Activated B cell treated with CpG ODN at 0.5 μM for 24 hours (primary cell): ENCODE measurements around the gene ZNF311. TPM values are rescaled to one million over a fixed set of nuclear protein-coding genes. Genes with fewer than 3 reads are reported as not detected.
A peak's percentile ranks its signal among the peaks of the same experiment; 100 is the strongest.

Experiments used
- ATAC-seq: fragments of 200-7000 bp; cut with Tn5 transposase; one replicate; pipeline ENCODE4 v1.10.0; 2021; ENCODE audit warnings: low read depth, mild to moderate bottlenecking, moderate library complexity
- CTCF ChIA-PET: fragments of 350-600 bp; sonication (Branson Sonifier 250); formaldehyde crosslinking; loops from one replicate; lab custom pipeline; 2021; ENCODE audit warnings: antibody characterized with exemption; lab: Charles Lee
- POLR2A ChIA-PET: fragments of 350-600 bp; sonication (Branson Sonifier 250); formaldehyde crosslinking; loops from one replicate; lab custom pipeline; 2021; ENCODE audit warnings: antibody characterized with exemption; lab: Charles Lee
- DNase-seq: peaks from one replicate; pipeline ENCODE4 v3.0.0; 2022
- H3K27ac Mint-ChIP-seq: one replicate; pipeline ENCODE4 v1.8.0; 2020; ENCODE audit warnings: mixed read lengths
- H3K27me3 Mint-ChIP-seq: one replicate; pipeline ENCODE4 v1.8.0; 2021; ENCODE audit warnings: mixed read lengths
- H3K36me3 Mint-ChIP-seq: one replicate; pipeline ENCODE4 v1.8.0; 2021; ENCODE audit warnings: low read depth, mixed read lengths
- H3K4me1 Mint-ChIP-seq: one replicate; pipeline ENCODE4 v1.8.0; 2021; ENCODE audit warnings: mixed read lengths
- H3K4me3 Mint-ChIP-seq: one replicate; pipeline ENCODE4 v1.8.0; 2020; ENCODE audit warnings: mild to moderate bottlenecking, mixed read lengths
- H3K9me3 Mint-ChIP-seq: one replicate; pipeline ENCODE4 v1.8.0; 2020; ENCODE audit warnings: mixed read lengths
- CTCF ChIP-seq: fragments of 200-600 bp; IDR thresholded peaks from one replicate; pipeline ENCODE4 v1.8.0; 2022; ENCODE audit warnings: antibody characterized with exemption, mild to moderate bottlenecking
- intact Hi-C: fragments of 100-400 bp; cut with micrococcal nuclease; formaldehyde crosslinking; loops from one replicate; pipeline ENCODE4 v1.15.1; 2024
- total RNA-seq: library from RNA; stranded (reverse); gene quantifications from 2 replicates; pipeline ENCODE4 v1.2.3, GENCODE V29; 2022

ZNF311 gene
- total RNA-seq, 1 donor from 2014 or later, result 0.31 TPM

- POLR2A ChIA-PET, result no interaction called here
- intact Hi-C loops, result no loop called here
- H3K4me1 Mint-ChIP-seq, result no peaks in the 10 kb centered on the region
- no peaks in the 10 kb centered on the region for H3K9me3 Mint-ChIP-seq
- no peaks in the 10 kb centered on the region for H3K36me3 Mint-ChIP-seq
- CTCF ChIA-PET, result no interaction called here
- H3K27ac Mint-ChIP-seq, result no peak overlapping the region
- peaks cover 40% of the 10 kb centered on the region for H3K27me3 Mint-ChIP-seq
- no peak overlapping the region for H3K4me3 Mint-ChIP-seq
- no peak for TF ChIP-seq CTCF
- DNase-seq, result no peak
- ATAC-seq, result no peak
Measured at GRCh38 chr6:29025927-29026585, 20.9 kb upstream of the ZNF311 start.

- no peak for TF ChIP-seq CTCF
- intact Hi-C loops, result no loop called here
- POLR2A ChIA-PET, result no interaction called here
- no peak overlapping the region for H3K4me3 Mint-ChIP-seq
- CTCF ChIA-PET, result interaction anchor here (5.4 kb wide), 1 partner anchor 184 kb away, joined by 32 read pairs; no protein-coding TSS in a partner anchor
- DNase-seq (no peak), ATAC-seq (no peak)
- no peaks in the 10 kb centered on the region for H3K36me3 Mint-ChIP-seq
- H3K27me3 Mint-ChIP-seq, result peaks cover 32% of the 10 kb centered on the region
- peaks cover 10% of the 10 kb centered on the region for H3K4me1 Mint-ChIP-seq
- H3K9me3 Mint-ChIP-seq, result no peaks in the 10 kb centered on the region
- H3K27ac Mint-ChIP-seq, result no peak overlapping the region
Measured at GRCh38 chr6:29021434-29021833, 16.3 kb upstream of the ZNF311 start.

- Mint-ChIP-seq H3K4me3 (no peak overlapping the region), H3K4me1 (peaks cover 17% of the 10 kb centered on the region), H3K27ac (no peak overlapping the region), H3K36me3 (no peaks in the 10 kb centered on the region), H3K9me3 (no peaks in the 10 kb centered on the region), H3K27me3 (peaks cover 30% of the 10 kb centered on the region)
- TF ChIP-seq CTCF, result no peak
- ATAC-seq (no peak), DNase-seq (no peak)
- CTCF ChIA-PET, result interaction anchor here (5.4 kb wide), 1 partner anchor 182 kb away, joined by 32 read pairs; no protein-coding TSS in a partner anchor
- intact Hi-C loops, result loop anchor here (10.0 kb wide), 1 partner anchor 1125 kb away; a partner anchor contains a TSS
- POLR2A ChIA-PET, result no interaction called here
Measured at GRCh38 chr6:29019629-29020028, 14.5 kb upstream of the ZNF311 start.

GRCh38 chr6:29017428-29017802, 12.3 kb upstream of the ZNF311 start:
- H3K4me1 Mint-ChIP-seq, result peaks cover 17% of the 10 kb centered on the region
- POLR2A ChIA-PET, result no interaction called here
- intact Hi-C loops, result loop anchor here (1.0 to 10.0 kb wide), 9 partner anchors 37 to 1829 kb away; a partner anchor contains a TSS
- DNase-seq, result no peak
- ATAC-seq, result no peak
- no peaks in the 10 kb centered on the region for H3K36me3 Mint-ChIP-seq
- H3K27me3 Mint-ChIP-seq, result peaks cover 37% of the 10 kb centered on the region
- CTCF ChIA-PET, result interaction anchor here (5.4 kb wide), 1 partner anchor 180 kb away, joined by 32 read pairs; no protein-coding TSS in a partner anchor
- no peak for TF ChIP-seq CTCF
- H3K9me3 Mint-ChIP-seq, result no peaks in the 10 kb centered on the region
- peak overlapping the region; percentile 80 for H3K4me3 Mint-ChIP-seq
- H3K27ac Mint-ChIP-seq, result peak overlapping the region; percentile 41
